Left renal cortex interstitium (tissue), 4 donors: ENCODE data around the gene DHPS. TPM values are rescaled to one million over a fixed set of nuclear protein-coding genes. Genes with fewer than 3 reads are reported as not detected.
"Not testable (repeated sequence)": the region's sequence is repeated elsewhere in the genome, so short reads cannot be mapped to it uniquely, and the experiment has no call there.

Experiments
- DNase-seq, 4 donors: peaks; one replicate each; pipeline ENCODE4 v3.0.0-alpha.2; 2013; ENCODE audit warnings: low read depth in 4 of 4, low spot score in 2 of 4, missing footprints in 1 of 4
- polyA plus RNA-seq, 4 donors: library from polyadenylated mRNA; unstranded; fragments of 120-200 nt; gene quantifications; one replicate each; pipeline ENCODE4 v1.2.1, GENCODE V29; 2013; ENCODE audit not compliant: insufficient read length in 4 of 4

DHPS gene
- polyA plus RNA-seq, 4 donors, result 72.6 to 98.7 (median 85.4) TPM

DNA sequence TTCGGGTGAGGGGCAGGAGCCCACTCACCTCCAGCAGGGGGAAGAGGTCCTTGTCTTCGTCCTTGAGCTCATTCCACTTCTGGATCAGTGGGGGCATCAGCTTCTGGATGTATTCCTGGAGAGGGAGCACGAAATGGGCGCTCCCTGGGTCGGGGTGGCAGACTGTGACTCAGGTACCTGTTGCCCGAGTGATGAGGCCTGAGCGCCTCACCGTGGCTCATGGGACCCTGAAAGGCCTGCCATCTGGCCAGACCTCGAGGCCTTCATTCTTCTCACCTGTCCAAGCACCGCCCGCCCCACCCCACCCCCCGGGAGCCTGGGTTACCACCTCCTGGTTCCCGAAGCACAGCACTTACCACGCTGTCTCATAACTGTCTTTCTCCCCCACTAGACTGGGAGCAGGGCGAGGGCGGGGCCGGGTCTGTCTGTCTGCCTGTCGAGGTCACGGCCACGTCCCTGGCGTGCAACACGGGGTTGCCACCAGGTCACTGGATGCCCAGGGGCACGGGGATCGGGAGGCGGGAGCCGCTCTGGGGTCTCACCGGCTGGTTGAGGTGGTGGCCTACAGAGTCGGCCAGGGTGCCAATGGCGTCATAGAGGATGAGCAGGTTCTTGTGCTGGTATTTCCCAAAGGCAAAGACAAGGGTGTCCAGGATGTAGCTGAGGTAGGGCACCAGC, 24.1 kb upstream of the DHPS start:
- no peak for DNase-seq

DNA sequence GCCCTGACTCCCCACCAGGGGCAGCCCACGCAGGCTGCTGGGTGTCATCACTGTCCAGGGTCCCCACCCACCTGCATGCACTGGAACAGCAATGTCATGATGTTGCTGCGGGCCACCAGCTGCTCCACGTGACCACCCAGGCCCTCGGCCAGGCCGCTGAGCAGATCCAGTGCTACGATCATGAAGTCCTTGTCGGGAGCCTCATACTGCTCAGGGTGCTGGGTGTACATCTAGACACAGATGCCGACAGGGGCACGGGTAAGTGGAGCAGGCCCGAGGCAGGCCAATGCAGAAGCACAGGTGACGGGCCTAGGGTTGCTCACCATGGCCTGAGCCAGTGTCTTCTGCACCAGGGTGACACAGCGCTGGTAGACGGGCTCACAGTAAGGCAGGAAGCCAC, 23.5 kb upstream of the DHPS start:
- no peak for DNase-seq

DNA sequence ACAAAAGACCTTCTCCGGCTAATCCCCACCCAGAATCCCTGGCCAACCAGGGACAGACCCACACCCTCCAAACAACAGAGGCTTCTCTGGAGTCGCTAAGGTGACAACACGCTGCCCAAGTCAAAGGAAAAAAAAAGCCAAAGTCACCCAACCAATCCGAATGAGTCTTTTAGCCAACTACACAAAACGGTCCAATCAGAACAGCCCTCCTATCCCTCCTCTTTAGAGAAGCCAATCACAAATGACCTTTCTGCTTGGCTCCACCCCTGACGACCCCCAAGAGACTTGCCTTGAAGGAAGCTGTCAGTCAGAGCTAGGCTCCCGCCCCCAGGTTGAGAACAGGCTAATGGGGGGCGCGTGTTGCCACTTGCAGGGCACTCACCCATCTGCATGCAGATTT, 21.4 kb upstream of the DHPS start:
- DNase-seq, result peak in 1 of 4 donors; percentile 20

DNA sequence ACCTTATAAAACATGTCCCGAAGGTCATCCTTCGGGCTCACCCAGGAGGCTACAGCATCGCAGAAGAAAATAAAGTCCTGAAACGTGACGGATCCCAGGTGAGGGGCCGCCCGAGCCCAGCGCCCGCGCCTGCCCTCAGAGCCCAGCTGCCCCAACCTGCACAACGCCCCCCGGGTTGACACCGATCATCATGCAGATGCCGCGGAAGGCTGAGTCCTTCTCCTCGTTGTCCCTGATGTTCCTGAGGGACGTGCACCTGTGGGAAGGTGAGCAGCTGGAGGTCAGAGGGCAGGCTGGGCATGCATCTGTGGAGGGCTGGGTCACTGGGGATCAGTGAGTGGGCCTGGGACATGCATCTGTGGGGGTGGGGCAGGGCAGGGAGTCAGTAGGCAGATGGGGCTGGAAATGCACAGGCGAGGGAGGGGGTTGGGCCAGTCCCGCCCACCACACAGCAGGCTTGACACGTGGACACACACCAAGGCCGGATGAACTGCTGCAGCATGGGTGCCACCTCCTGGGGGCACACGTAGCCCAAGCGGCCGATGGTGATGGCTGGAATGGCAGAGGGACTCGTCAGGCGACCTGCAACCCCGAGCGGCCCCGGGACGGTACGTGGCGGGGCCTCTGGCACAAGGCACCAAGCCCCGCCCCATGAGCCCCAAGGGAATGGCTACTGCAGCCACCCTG, 20.1 kb upstream of the DHPS start:
- DNase-seq, result no peak

DNA sequence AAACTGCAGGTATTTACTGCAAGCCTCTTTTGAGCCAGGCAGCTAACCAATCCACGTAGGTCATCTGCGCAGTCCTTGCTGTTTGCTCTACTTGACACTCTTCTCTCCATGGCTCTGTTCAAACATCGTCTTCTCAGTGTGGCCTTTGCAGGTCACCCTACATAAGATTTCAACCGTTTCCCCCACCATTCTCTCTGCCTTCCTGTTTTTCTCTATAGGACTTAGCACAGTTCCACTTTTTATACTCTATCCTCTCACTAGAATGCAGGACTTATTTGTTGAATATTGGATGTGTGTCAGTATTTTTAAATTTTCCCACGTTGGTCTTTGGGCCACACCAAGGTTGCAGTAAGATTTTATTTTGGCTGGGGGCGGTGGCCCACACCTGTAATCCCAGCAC, 16.5 kb upstream of the DHPS start:
- DNase-seq, result no peak

DNA sequence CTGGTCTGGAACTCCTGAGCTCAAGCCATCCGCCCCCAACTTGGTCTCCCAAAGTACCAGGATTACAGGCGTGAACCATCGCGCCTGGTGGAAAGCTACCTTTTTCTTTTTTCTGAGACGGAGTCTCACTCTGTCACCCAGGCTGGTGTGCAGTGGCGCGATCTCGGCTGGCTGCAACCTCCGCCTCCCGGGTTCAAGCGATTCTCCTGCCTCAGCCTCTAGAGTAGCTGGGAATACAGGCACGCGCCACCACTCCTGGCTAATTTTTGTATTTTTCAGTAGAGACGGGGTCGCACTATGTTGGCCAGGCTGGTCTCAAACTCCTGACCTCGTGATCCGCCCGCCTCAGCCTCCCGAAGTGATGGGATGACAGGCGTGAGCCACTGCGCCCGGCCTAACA, 15.7 kb upstream of the DHPS start:
- DNase-seq, result not testable (repeated sequence)

DNA sequence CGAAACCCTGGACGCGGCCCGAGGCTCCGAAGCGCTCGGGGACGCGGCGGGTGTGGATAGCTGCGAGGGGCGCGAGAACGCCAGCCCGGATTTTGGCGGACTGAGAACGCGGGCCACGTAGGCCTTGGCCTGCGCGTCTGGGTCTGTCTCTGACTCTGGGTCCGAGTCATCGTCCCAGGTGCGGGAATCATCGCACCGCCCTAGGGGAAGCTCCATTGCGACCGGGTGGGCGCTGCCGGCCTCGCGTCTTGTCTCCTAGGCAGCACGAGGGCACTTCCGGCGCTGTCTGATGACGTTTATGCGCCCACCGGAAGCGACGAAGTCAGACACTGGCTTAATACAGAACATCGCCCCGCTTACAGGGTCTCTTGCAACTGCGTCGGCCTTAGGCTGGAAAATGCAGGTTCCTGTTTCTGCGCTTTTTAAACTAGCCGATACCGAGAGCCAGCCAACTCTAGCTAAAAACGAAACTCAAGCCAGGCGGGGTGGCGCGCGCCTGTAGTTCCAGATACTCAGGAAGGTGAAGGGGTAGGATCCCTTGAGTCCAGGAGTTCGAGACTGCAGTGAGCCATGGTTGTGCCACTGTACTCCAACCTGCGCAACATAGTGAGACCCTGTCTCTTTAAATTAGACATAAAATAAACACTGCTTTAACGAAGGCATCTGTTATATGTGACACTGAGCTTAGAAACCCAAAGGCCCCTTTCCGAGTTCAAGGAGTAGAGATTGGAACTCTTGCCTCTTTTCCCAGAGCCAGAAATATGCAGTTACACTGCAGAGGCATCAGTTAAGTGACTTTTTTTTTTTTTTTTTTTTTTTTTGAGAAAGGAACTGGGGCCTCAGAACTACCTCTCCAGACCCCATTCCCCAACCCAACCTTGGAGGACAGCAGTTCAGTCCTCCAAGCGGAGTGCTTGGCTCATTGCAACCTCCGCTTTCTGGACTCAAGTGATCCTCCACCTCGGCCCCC, 15.0 kb upstream of the DHPS start, which contains the start of gene FBXW9:
TSS of gene FBXW9 (minus strand) at position 266 of the 970 bp plus-strand sequence. CDS start at position 216, 50 bp downstream.
- peak; percentile 89 to 94 (median 92) for DNase-seq

DNA sequence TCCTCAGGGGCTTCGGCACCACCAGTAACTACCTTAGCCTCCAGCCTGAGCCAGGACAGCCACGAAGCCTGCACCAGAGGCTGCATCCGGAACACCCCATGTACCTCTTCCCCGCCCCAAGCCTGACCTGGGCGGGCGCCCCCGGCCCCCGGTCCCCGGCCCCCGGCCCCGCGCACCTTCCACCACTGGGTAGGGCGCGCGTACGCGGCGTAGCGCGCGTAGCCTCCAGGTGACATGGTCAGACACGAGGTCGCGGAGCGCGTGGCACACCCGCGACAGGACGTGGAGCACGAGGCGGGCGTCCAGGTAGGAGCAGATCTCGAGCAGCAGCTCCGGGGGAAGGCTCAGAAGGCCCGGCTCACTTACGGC, 14.3 kb upstream of the DHPS start:
- no peak for DNase-seq

DNA sequence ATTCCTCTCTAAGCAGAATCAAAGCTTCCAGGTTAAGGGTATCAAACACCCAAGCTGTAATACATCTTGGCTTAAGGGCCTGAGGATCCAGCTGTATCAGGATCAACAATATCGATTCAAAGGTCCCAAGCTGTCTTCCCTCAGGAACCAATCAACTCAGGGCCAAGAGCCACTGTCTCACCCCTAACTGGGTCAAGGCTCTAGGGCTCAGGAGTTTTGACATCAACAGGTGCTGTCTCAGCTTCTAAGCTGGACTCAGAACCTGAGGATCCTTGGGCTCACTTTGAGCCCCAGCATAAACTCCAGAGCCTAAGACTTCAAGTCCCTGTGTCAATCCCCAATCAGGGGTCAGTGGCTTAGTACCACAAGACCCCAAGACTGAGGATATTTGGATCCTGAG, 13.8 kb upstream of the DHPS start:
- DNase-seq, result no peak

DNA sequence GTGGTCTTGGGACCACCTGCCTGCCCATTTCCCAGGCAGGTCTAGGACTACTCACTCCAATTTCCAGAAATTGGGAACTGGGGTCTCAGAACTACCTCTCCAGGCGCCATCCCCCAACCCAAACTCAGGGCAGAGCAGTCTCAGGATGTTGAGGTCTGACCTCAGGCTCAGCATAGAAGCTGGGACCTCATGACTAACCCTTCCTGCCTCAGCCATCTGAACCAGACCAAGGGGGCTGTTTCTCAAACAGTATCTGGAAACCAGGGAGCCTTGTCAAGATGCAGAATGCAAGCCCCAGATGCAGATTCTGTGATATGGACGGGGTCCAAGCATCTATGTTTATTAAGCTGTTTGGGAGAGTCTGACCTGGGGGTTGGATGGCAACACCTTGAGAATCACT, 13.4 kb upstream of the DHPS start:
- no peak for DNase-seq

DNA sequence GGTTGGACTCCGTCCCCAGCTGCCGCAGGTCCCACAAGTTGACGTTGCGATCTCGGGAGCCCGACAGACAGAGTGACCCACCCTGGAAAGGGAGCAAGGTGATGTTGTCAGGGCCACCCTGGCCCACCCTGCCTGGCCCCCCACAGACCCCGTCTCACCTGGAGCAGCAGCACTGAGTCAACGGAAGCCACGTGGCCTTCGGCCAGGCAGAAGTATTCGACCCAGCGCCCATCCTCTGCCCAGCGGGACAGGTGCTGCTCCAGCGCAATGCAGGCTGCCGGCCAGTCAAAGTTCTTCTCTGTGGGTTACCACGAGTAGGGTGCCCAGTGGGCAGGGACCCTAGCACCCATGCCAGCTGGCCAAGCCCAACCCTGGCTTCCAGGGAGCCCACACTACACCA, 13.0 kb upstream of the DHPS start:
- no peak for DNase-seq

DNA sequence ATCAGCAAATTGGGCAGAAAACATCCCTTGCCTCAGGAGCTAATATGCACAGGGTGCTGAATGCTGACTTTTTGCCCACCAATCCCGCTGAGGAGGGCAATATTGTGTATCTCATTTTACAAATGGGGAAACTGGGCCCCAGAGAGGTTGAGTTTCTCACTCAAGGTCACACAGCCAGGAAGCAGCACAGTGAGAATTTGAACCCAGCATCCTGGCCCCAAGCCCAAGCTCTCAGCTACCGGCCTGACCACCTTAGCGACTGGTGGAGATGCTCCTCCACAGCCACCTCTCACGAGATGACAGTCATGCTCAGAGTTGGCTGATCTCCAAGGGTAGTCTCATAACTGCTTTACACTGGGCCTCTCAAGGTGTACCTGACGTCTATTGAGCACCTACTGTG, 11.3 kb upstream of the DHPS start:
- no peak for DNase-seq

DNA sequence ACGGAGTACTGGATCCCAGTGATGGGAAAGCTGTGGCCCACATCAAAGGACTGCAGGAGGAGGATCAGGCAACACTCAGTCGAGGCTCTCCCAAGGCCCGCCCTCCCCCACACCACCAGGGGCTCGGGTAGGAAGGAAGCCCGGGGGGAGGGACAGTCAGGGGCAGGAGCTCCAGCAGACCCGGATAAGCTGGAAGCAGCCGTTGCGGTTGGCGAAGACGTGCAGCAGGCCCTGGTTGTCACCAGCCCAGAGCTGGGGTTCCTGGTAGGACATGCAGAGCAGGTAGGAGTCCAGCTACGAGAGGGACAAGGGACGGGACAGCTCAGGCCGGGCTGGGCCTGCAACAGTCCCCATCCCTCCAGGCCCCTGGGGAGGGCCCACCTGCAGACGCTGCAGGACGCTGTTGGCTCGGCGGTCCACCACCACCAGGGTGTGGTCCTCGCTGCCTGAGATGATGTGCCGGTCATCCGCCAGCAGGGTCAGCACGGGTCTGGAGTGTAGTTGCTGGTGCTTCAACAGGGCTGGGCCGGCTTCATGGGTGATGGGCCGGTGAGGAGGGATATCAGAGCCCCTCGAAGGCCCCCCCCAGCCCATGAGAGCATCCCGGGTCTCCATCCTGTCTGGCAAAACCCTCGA, 8.0 kb upstream of the DHPS start:
- no peak for DNase-seq

DNA sequence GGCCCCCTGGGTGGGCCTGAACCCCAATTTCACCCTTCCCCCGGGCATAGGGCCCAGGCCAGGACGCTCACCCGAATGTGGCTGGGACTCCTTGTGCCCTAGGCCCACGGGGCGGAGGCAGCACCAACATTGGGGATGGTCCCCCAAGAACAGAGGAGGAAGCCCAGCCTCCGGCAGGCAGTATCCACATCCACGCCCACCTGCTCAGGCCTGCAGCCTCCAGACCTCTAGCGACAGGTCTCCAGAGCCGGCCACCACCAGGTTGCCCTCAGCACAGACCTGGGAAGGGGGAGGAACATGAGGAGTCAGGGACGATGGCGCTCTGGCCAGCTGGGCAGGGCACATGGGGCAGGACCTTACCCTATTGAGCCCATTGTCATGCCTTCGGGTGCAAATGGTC, 7.3 kb upstream of the DHPS start:
- no peak for DNase-seq

DNA sequence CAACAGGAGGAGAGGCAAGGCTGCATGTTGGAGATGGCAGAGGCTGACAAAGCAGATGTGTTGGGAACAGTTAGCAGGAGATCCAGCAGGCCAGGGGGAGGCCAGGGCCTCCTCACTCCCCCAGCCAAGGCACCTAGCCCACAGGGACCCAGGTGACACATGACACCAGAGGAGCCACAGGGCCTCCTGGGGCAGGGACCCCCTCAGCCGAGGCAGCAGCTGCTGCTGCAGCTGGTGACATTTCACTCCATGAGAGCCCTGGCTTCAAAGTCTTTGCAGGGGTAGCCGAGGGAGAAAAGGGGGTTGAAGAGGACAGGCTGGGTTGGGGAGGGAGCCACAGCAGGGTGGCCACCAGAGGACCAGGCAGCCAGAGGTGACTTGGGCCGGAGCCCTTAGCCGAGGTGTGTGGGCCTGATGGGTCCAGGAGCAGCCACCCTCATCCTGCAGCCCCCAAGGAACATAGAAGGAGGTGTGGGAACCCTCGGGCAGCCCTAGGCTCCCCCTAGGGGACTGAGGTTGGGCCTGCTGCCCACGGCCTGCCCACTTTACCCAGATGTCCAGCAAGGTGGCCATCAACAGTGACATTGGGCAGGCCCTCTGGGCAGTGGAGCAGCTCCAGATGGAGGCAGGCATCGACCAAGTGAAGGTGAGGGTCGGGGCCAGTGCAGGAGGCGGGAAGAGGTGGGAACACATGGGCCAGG, 6.0 kb upstream of the DHPS start, which contains the start of gene GNG14:
TSS of gene GNG14 (plus strand) at position 503 of the 701 bp plus-strand sequence. CDS start at position 554, 51 bp downstream.
- DNase-seq, result no peak

DNA sequence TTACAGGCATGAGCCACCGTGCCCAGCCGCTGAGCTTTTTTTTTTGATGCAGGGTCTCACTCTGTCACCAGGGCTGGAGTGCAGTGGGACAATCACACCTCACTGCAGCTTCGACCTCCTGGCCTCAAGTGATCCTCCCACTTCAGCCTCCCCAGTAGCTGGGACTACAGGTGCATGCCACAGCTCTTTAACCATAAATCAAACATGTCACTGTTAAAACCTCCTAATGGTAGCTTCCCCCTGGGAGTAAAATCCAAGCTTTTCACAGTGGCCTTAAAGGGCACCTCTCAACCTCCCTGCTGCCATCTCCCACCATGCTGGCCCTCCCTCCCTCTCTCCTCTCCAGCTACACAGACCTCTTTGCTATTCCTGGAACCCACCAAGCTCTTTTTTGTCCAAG, 4.2 kb upstream of the DHPS start:
- no peak for DNase-seq

DNA sequence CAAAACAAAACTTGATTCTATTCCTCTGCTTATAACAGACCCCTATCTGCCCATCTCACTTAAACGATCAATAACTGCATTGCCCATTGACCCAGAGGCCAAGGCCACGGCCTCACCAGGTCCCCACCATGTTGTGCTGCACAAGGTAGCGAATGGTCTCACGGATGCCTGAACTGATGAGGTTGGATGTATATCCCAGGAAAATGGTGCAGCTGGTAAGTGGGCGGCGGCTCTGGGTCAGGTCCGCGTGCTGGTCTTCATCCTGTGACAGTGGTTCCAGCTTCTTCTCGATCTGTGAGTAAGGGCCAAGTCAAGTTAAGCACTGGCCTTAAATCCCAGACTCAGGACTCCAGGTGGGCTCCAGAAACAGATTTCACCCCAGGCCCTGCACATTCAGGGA, 1.6 kb downstream of the DHPS start:
- DNase-seq, result no peak

DNA sequence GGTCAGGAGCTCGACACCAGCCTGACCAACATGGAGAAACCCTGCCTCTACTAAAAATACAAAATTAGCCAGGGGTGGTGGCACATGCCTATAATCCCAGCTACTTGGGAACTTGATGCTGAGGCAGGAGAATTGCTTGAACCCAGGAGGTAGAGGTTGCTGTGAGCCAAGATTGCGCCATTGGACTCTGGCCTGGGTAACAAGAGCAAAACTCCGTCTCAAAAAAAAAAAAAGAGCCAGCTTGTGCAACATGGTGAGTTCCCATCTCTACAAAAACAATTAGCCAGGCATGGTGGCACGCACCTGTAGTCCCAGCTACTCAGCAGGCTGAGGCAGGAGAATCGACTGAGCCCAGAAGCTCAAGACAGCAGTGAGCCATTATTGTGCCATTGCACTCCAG, 3.6 kb downstream of the DHPS start:
- DNase-seq, result not testable (repeated sequence)

DNA sequence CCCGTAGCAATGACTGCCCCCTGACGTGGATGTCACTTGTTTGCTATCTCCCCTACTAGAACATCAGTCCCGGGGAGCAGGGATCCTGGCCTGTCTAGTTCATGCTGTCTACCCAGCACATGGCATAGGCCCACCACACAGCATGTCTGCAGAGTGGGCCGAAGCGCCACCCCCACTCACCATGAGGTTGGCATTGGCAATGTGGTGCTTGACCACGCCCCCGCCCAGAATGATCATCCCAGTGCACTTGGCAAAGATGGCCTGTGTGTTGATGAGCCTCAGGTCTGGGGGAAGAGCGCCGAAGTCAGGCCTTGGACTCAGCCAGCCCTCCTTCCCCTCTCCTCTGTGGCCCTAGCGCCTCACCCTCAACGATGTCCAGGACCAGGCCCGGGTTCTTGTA, 4.8 kb downstream of the DHPS start:
- DNase-seq, result no peak

DNA sequence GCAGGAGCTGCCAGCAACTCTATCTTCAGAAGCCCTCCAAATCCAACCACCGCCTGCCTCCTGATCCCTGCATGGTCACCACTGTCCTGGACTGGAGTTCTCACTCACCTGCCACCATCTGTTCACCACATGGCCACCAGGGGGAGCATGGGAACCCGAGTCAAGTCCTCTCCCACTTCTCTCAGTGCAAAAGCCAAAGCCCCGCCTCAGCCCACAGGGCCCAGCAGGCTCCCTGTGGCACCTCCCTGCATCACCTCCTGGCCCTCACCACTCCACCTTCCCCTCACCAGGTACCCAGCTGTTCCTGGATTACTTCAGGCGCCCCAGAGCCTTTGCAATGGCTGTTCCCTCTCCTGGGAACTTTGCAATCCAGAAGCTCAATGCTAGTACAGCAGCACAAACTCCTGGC, 5.3 kb downstream of the DHPS start:
- DNase-seq, result peak in 1 of 4 donors; percentile 73
